ENCODE results near the gene OR5D14.

The OR5D14 gene

DNA sequence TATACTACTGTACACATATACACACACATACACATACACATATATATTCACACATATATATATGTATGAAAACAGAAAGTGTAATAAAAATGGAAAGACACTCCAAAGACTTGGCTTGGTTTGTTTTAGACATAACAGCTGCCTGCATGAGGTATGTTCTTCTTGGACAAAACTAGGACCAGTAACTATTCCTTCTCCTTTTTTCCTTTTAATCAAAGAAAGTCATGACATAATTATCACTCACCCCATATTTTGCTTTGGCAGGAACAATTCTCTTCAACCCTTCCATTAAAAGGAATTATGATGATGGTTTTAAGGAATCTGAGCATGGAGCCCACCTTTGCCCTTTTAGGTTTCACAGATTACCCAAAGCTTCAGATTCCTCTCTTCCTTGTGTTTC, at the start of gene OR5D14:
TSS of gene OR5D14 (plus strand) at position 301 of the 400 bp plus-strand sequence. CDS start at position 301, 0 bp downstream.
- DNase-seq (ENCODE audit: low read depth) = no peak
- no peak within 1 kb of the TSS for H3K4me3 ChIP-seq (ENCODE audit: low read depth, low read length)

DNA sequence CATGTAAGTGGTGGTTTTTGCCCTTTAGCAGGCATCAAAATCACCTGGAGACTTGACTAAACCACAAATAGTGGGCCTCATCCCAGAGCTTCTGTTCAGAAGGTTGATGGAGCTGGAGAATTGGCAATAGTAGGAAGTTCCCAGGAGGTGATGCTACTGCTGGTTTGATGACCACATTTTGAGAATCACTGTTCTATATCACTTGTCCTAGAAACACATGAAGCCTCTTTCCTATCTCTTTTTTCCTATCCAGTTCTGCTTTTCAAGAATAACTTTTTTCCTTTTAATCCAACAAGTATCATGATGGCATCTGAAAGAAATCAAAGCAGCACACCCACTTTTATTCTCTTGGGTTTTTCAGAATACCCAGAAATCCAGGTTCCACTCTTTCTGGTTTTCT, 22.2 kb upstream of the OR5D14 start, which contains the start of gene OR5D13:
TSS of gene OR5D13 (plus strand) at position 301 of the 400 bp plus-strand sequence. CDS start at position 301, 0 bp downstream.
- no peak for DNase-seq (ENCODE audit: low read depth)
- no peak within 1 kb of the TSS for H3K4me3 ChIP-seq (ENCODE audit: low read depth, low read length)

DNA sequence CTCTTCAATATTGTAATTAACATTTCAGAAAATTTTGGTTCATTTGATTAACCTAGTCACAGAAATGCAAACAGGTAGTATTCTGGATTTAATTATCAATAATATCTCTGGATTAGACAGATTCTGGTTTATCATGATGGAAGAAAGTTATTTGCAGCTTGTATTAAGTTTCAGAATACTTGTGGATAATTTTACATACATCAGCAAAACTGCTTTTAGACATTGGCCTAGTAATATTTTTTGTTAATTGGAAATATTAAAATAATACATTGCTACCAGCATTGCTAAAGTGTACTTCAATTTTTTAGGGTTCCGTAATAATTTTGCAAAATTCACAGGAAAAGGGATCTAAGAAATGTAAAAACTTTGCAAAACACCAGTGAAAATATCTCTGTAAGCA, 3.8 kb upstream of the OR5D14 start:
- no peak for DNase-seq (ENCODE audit: low read depth)
- no peak overlapping the region for H3K4me3 ChIP-seq (ENCODE audit: low read depth, low read length)

DNA sequence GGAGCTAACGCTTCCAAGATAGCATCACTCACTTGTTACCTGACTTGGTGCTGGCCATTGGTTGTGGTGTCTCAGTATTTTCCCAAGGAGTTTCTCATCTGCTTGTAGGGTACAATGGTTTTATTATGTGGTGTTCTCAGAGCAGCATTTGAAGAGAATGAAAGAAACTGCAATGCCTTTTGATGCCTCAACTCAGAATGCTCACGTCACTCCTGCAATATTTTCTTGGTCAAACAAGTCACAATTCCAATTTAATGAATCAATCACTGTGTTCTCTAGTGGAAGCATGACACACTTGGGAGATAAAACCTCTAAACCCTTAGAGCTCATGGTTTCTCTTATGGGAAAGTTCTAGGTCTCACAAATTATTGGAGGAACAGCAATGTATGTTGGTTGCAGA, 2.0 kb upstream of the OR5D14 start:
- DNase-seq (ENCODE audit: low read depth) = no peak
- H3K4me3 ChIP-seq (ENCODE audit: low read depth, low read length) = no peak overlapping the region

DNA sequence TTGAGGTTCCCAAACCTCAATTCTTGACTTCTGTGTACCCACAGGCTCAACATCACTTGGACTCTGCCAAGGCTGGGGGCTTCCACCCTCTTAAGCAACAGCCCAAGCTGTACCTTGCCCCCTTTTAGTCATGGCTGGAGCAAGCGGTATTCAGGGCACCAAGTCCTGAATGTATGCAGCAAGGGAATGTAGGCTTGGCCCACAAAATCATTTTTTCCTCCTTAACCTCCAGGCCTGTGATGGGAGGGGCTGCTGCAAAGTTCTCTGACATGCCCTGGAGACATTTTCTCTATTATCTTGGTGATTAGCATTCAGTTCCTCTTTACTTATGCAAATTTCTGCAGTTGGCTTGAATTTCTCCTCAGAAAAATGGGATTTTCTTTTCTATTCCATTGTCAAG, 10.9 kb downstream of the OR5D14 start:
- H3K4me3 ChIP-seq (ENCODE audit: low read depth, low read length) = no peak overlapping the region
- no peak for DNase-seq (ENCODE audit: low read depth)

DNA sequence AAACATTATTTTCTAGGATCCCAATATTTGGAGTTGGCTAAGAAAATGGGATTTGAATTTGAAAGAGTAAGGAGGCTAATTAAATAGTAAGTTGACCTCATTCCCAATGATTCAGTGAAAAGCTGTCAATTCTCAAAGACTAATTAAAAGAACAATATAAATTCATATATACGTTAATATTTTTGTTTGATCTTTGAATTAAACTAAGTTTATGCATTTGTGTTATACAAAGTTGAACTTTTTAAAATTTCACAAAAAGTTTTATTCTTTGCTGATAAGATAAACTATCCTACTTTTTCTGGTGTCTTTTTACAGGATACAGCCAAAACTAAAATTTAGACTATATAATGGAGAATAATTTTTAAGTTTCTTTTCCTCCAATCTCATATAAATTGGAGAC, 15.7 kb downstream of the OR5D14 start, which contains the start of gene OR5L1:
TSS of gene OR5L1 (plus strand) at position 301 of the 400 bp plus-strand sequence. CDS start 100 bp downstream, outside the sequence.
- DNase-seq (ENCODE audit: low read depth) = no peak
- no peak within 1 kb of the TSS for H3K4me3 ChIP-seq (ENCODE audit: low read depth, low read length)

DNA sequence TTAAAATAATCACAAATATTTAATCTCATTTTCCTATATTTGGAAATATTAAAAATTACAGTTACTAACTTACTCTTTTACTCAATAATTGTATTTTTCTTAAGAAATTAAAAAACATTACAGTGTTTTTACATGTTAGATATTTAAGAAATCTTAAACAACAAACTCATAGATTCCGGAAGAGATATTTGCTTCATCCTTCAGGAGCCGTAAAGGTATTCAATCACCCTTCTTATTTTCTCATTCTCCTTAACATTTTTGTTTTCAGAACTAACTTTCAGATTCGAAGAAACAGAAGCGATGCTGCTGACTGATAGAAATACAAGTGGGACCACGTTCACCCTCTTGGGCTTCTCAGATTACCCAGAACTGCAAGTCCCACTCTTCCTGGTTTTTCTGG, 24.0 kb downstream of the OR5D14 start, which contains the start of gene OR5D18:
TSS of gene OR5D18 (plus strand) at position 301 of the 400 bp plus-strand sequence. CDS start at position 301, 0 bp downstream.
- H3K4me3 ChIP-seq (ENCODE audit: low read depth, low read length) = no peak within 1 kb of the TSS
- DNase-seq (ENCODE audit: low read depth) = no peak

DNA sequence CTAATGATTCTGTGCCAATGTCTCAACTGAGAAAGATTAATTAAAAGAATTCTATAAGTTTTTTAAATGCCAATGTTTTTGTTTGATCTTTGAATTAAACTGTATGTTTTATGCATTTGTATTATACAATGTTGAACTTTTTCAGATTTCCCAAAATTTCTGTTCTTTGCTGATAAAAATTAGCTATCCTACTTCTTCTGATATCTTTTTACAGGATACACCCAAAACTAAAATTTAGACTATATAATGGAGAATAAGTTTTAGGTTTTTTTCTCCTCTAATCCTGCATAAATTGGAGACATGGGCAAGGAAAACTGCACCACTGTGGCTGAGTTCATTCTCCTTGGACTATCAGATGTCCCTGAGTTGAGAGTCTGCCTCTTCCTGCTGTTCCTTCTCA, 31.6 kb downstream of the OR5D14 start, which contains the start of gene OR5L2:
TSS of gene OR5L2 (plus strand) at position 301 of the 400 bp plus-strand sequence. CDS start at position 301, 0 bp downstream.
- DNase-seq (ENCODE audit: low read depth) = no peak
- H3K4me3 ChIP-seq (ENCODE audit: low read depth, low read length) = no peak within 1 kb of the TSS

DNA sequence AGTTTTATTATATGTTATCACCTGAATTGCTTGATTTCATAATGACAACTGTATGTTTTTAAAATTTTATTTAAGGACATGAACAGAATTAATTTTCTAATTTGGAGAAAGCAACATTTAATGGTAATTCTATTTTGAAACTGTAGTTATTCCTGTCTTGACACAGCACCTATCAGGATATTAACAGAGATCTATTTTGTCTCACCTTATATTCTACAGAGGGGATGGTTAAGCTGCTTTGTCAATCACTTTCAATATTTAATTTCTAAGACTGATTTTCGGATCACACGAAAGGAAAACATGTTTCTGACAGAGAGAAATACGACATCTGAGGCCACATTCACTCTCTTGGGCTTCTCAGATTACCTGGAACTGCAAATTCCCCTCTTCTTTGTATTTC, 43.1 kb downstream of the OR5D14 start, which contains the start of gene OR5D16:
TSS of gene OR5D16 (plus strand) at position 301 of the 400 bp plus-strand sequence. CDS start at position 301, 0 bp downstream.
- no peak within 1 kb of the TSS for H3K4me3 ChIP-seq (ENCODE audit: low read depth, low read length)
- DNase-seq (ENCODE audit: low read depth) = no peak

Data from skeletal muscle cell (primary cell).